Liver (tissue), 9 donors: ENCODE data around the gene SCP2. TPM values are rescaled to one million over a fixed set of nuclear protein-coding genes. Genes with fewer than 3 reads are reported as not detected.

ENCODE experiments used
- DNase-seq: peaks from one replicate; pipeline ENCODE4 v3.0.0-alpha.2; 2017; ENCODE audit warnings: low spot score
- H3K27ac ChIP-seq, 2 donors: one replicate each; pipeline ENCODE4 v1.7.0; 2013; ENCODE audit warnings: inconsistent platforms in 2 of 2, low read length in 2 of 2, control low read depth in 1 of 2, low read depth in 1 of 2, mild to moderate bottlenecking in 1 of 2
- H3K27me3 ChIP-seq, 4 donors: one replicate each; pipeline versions ENCODE4 v1.6.1 to v1.7.0; 2013; ENCODE audit warnings: low read length in 3 of 4, inconsistent platforms in 1 of 4, mild to moderate bottlenecking in 1 of 4, moderate library complexity in 1 of 4; ENCODE audit not compliant: control insufficient read depth in 4 of 4, insufficient read depth in 4 of 4
- H3K36me3 ChIP-seq, 4 donors: one replicate each; pipeline versions ENCODE4 v1.6.1 to v1.7.0; 2013; ENCODE audit warnings: low read length in 3 of 4, mild to moderate bottlenecking in 3 of 4, low read depth in 1 of 4, moderate library complexity in 1 of 4; ENCODE audit not compliant: control insufficient read depth in 4 of 4, insufficient read depth in 3 of 4
- H3K4me1 ChIP-seq, 4 donors: one replicate each; pipeline versions ENCODE4 v1.6.1 to v1.7.0; 2013; ENCODE audit warnings: low read length in 3 of 4, mild to moderate bottlenecking in 3 of 4, moderate library complexity in 1 of 4; ENCODE audit not compliant: control insufficient read depth in 4 of 4, insufficient read depth in 4 of 4
- H3K4me3 ChIP-seq, 3 donors: one replicate each; pipeline versions ENCODE4 v1.6.1 to v1.7.0; 2013; ENCODE audit warnings: low read length in 3 of 3, control low read depth in 1 of 3, low read depth in 1 of 3, mild to moderate bottlenecking in 1 of 3
- H3K9ac ChIP-seq, 2 donors: one replicate each; pipeline ENCODE4 v1.7.0; 2013; ENCODE audit warnings: low read length in 2 of 2, mild to moderate bottlenecking in 2 of 2, moderate library complexity in 2 of 2, control low read depth in 1 of 2, low read depth in 1 of 2
- H3K9me3 ChIP-seq, 4 donors: one replicate each; pipeline versions ENCODE4 v1.6.1 to v1.7.0; 2013; ENCODE audit warnings: low read length in 3 of 4; ENCODE audit not compliant: control insufficient read depth in 4 of 4
- EGR1 ChIP-seq, 2 donors: IDR thresholded peaks; 2 replicates each; pipeline ENCODE4 v1.6.1; 2016 to 2018; ENCODE audit warnings: antibody characterized with exemption in 2 of 2, low read depth in 2 of 2
- FOXA1 ChIP-seq: IDR thresholded peaks from 2 replicates; pipeline ENCODE4 v1.6.1; 2016; ENCODE audit warnings: antibody characterized with exemption
- FOXA2 ChIP-seq: IDR thresholded peaks from 2 replicates; pipeline ENCODE4 v1.6.1; 2016; ENCODE audit warnings: antibody characterized with exemption
- GABPA ChIP-seq, 2 donors: IDR thresholded peaks in 1 of 2; conservative IDR thresholded peaks in 1 of 2; 2 replicates each; pipeline ENCODE4 v1.6.1; 2016; ENCODE audit warnings: antibody characterized with exemption in 2 of 2, mild to moderate bottlenecking in 1 of 2, moderate library complexity in 1 of 2
- HNF4A ChIP-seq, 2 donors: conservative IDR thresholded peaks; 2 replicates each; pipeline ENCODE4 v1.6.1; 2016; ENCODE audit warnings: antibody characterized with exemption in 2 of 2, mild to moderate bottlenecking in 2 of 2
- HNF4G ChIP-seq: IDR thresholded peaks from 2 replicates; pipeline ENCODE4 v1.6.1; 2016; ENCODE audit warnings: antibody characterized with exemption
- JUND ChIP-seq, 2 donors: IDR thresholded peaks; 2 replicates each; pipeline ENCODE4 v1.6.1; 2016; ENCODE audit warnings: antibody characterized with exemption in 2 of 2
- NR2F2 ChIP-seq: IDR thresholded peaks from 2 replicates; pipeline ENCODE4 v1.6.1; 2016; ENCODE audit warnings: antibody characterized with exemption
- RAD21 ChIP-seq, 2 donors: IDR thresholded peaks; 2 replicates each; pipeline ENCODE4 v1.6.1; 2016; ENCODE audit warnings: antibody characterized with exemption in 2 of 2, mild to moderate bottlenecking in 2 of 2
- RXRA ChIP-seq, 2 donors: IDR thresholded peaks; 2 replicates each; pipeline ENCODE4 v1.6.1; 2017 to 2018; ENCODE audit warnings: antibody characterized with exemption in 2 of 2, mild to moderate bottlenecking in 1 of 2
- SP1 ChIP-seq: IDR thresholded peaks from 2 replicates; pipeline ENCODE4 v1.6.1; 2018; ENCODE audit warnings: antibody characterized with exemption, mild to moderate bottlenecking
- TAF1 ChIP-seq: conservative IDR thresholded peaks from 2 replicates; pipeline ENCODE4 v1.6.1; 2016; ENCODE audit warnings: antibody characterized with exemption, mild to moderate bottlenecking
- YY1 ChIP-seq: IDR thresholded peaks from 2 replicates; pipeline ENCODE4 v1.6.1; 2016; ENCODE audit warnings: antibody characterized with exemption, mild to moderate bottlenecking
- WGBS: extraction: QIAGEN DNeasy Blood & Tissue Kit; methylation state at CpG from one replicate; pipeline ENCODE4 v1.1.7; 2013; 5-methylcytosine and 5-hydroxymethylcytosine counted together
- polyA plus RNA-seq, 2 donors: library from polyadenylated mRNA; stranded (reverse) in 1 of 2; unstranded in 1 of 2; fragments of 200-250 nt in 1 of 2; fragments of >200 nt in 1 of 2; fragmentation: Nextera tagmentation in 1 of 2; extraction: Ambion mirVana in 1 of 2; gene quantifications; one replicate each; pipeline versions ENCODE4 v1.2.1 to v1.2.3, GENCODE V29; 2013 to 2015
- total RNA-seq, 2 donors: library from RNA; depleted of rRNA; stranded (reverse); fragments of >200 nt; gene quantifications; one replicate each; pipeline ENCODE4 v1.2.3, GENCODE V29; 2014
- TF ChIP-seq, protein P1 (sequence below): IDR thresholded peaks from 2 replicates; pipeline ENCODE4 v1.6.1; 2016; ENCODE audit warnings: antibody characterized with exemption
- TF ChIP-seq, protein P2 (sequence below): IDR thresholded peaks from 2 replicates; pipeline ENCODE4 v1.6.1; 2016; ENCODE audit warnings: antibody characterized with exemption, mild to moderate bottlenecking
- TF ChIP-seq, protein P3 (sequence below): IDR thresholded peaks from 2 replicates; pipeline ENCODE4 v1.6.1; 2016; ENCODE audit warnings: antibody characterized with exemption
- TF ChIP-seq, protein P4 (sequence below): fragments of 150-350 bp; IDR thresholded peaks from 2 replicates; pipeline ENCODE4 v1.5.1; 2017; ENCODE audit warnings: improper control_type of control experiment, low read depth, low read length; ENCODE audit not compliant: missing input control
- TF ChIP-seq, protein P5 (sequence below): IDR thresholded peaks from 2 replicates; pipeline ENCODE4 v1.6.1; 2016; ENCODE audit warnings: antibody characterized with exemption
- donor health status: healthy.
- donor health status: healthy.
- donor health status: healthy.
- donor health status: healthy.
- donor health status: healthy.

Gene SCP2
- total and polyA plus RNA-seq, 4 donors: 122 to 811 (median 529) TPM

DNA sequence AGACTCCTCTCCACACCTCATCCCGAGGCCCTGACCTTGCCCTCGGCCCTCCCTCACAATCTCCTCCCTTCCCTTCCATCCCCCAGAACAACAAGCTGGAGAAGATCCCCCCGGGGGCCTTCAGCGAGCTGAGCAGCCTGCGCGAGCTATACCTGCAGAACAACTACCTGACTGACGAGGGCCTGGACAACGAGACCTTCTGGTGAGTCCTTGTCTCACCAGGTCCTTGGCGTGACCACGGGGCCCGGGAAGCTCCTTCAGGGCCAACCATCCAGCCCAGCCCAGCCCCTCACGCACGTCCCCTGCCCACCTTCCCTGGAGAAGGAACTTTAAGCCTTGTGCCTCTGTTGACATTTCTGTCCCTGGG is 150.5 kb downstream of the SCP2 start:
- Histone ChIP-seq H3K36me3 (no peaks in the 10 kb centered on the region), H3K27me3 (no peaks in the 10 kb centered on the region), H3K4me1 (no peaks in the 10 kb centered on the region), H3K9me3 (no peaks in the 10 kb centered on the region), H3K9ac (no peak overlapping the region), H3K4me3 (no peak overlapping the region), H3K27ac (no peak overlapping the region)
- 94% methylated on average over 13 of the region's 13 CpGs for WGBS
- TF ChIP-seq, protein P1, sequence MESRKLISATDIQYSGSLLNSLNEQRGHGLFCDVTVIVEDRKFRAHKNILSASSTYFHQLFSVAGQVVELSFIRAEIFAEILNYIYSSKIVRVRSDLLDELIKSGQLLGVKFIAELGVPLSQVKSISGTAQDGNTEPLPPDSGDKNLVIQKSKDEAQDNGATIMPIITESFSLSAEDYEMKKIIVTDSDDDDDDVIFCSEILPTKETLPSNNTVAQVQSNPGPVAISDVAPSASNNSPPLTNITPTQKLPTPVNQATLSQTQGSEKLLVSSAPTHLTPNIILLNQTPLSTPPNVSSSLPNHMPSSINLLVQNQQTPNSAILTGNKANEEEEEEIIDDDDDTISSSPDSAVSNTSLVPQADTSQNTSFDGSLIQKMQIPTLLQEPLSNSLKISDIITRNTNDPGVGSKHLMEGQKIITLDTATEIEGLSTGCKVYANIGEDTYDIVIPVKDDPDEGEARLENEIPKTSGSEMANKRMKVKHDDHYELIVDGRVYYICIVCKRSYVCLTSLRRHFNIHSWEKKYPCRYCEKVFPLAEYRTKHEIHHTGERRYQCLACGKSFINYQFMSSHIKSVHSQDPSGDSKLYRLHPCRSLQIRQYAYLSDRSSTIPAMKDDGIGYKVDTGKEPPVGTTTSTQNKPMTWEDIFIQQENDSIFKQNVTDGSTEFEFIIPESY: no peak
- TF ChIP-seq RAD21 (IDR thresholded peaks at IDR 0.05) (no peak), RXRA (IDR thresholded peaks at IDR 0.05) (no peak), YY1 (no peak), TAF1 (no peak), FOXA2 (no peak), EGR1 (IDR thresholded peaks at IDR 0.05; ENCODE audit: low read depth in 2 of 2) (no peak), FOXA1 (no peak), HNF4G (no peak), SP1 (no peak), GABPA (IDR thresholded peaks at IDR 0.05 in 1 of 2, conservative IDR thresholded peaks at IDR 0.05 in 1 of 2) (no peak), HNF4A (conservative IDR thresholded peaks at IDR 0.05) (no peak)
- TF ChIP-seq, protein P2, sequence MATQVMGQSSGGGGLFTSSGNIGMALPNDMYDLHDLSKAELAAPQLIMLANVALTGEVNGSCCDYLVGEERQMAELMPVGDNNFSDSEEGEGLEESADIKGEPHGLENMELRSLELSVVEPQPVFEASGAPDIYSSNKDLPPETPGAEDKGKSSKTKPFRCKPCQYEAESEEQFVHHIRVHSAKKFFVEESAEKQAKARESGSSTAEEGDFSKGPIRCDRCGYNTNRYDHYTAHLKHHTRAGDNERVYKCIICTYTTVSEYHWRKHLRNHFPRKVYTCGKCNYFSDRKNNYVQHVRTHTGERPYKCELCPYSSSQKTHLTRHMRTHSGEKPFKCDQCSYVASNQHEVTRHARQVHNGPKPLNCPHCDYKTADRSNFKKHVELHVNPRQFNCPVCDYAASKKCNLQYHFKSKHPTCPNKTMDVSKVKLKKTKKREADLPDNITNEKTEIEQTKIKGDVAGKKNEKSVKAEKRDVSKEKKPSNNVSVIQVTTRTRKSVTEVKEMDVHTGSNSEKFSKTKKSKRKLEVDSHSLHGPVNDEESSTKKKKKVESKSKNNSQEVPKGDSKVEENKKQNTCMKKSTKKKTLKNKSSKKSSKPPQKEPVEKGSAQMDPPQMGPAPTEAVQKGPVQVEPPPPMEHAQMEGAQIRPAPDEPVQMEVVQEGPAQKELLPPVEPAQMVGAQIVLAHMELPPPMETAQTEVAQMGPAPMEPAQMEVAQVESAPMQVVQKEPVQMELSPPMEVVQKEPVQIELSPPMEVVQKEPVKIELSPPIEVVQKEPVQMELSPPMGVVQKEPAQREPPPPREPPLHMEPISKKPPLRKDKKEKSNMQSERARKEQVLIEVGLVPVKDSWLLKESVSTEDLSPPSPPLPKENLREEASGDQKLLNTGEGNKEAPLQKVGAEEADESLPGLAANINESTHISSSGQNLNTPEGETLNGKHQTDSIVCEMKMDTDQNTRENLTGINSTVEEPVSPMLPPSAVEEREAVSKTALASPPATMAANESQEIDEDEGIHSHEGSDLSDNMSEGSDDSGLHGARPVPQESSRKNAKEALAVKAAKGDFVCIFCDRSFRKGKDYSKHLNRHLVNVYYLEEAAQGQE: no peak
- TF ChIP-seq, protein P3, sequence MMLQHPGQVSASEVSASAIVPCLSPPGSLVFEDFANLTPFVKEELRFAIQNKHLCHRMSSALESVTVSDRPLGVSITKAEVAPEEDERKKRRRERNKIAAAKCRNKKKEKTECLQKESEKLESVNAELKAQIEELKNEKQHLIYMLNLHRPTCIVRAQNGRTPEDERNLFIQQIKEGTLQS: no peak
- no peak for DNase-seq

DNA sequence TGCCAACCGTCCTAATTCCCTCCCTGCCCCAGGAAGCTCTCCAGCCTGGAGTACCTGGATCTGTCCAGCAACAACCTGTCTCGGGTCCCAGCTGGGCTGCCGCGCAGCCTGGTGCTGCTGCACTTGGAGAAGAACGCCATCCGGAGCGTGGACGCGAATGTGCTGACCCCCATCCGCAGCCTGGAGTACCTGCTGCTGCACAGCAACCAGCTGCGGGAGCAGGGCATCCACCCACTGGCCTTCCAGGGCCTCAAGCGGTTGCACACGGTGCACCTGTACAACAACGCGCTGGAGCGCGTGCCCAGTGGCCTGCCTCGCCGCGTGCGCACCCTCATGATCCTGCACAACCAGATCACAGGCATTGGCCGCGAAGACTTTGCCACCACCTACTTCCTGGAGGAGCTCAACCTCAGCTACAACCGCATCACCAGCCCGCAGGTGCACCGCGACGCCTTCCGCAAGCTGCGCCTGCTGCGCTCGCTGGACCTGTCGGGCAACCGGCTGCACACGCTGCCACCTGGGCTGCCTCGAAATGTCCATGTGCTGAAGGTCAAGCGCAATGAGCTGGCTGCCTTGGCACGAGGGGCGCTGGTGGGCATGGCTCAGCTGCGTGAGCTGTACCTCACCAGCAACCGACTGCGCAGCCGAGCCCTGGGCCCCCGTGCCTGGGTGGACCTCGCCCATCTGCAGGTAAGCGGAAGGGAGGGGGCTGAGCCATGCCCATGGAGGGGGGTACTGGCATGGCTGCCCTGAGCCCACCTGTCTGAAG is 151.4 kb downstream of the SCP2 start:
- Histone ChIP-seq H3K4me3 (no peak overlapping the region), H3K4me1 (no peaks in the 10 kb centered on the region), H3K27ac (no peak overlapping the region), H3K36me3 (no peaks in the 10 kb centered on the region), H3K27me3 (no peaks in the 10 kb centered on the region), H3K9me3 (no peaks in the 10 kb centered on the region), H3K9ac (no peak overlapping the region)
- WGBS: 97% methylated on average over 46 of the region's 46 CpGs
- no peak for DNase-seq
- TF ChIP-seq NR2F2 (no peak), HNF4A (conservative IDR thresholded peaks at IDR 0.05) (no peak), HNF4G (no peak), RXRA (IDR thresholded peaks at IDR 0.05) (no peak), EGR1 (IDR thresholded peaks at IDR 0.05; ENCODE audit: low read depth in 2 of 2) (no peak), JUND (IDR thresholded peaks at IDR 0.05) (no peak)
- TF ChIP-seq, protein P4, sequence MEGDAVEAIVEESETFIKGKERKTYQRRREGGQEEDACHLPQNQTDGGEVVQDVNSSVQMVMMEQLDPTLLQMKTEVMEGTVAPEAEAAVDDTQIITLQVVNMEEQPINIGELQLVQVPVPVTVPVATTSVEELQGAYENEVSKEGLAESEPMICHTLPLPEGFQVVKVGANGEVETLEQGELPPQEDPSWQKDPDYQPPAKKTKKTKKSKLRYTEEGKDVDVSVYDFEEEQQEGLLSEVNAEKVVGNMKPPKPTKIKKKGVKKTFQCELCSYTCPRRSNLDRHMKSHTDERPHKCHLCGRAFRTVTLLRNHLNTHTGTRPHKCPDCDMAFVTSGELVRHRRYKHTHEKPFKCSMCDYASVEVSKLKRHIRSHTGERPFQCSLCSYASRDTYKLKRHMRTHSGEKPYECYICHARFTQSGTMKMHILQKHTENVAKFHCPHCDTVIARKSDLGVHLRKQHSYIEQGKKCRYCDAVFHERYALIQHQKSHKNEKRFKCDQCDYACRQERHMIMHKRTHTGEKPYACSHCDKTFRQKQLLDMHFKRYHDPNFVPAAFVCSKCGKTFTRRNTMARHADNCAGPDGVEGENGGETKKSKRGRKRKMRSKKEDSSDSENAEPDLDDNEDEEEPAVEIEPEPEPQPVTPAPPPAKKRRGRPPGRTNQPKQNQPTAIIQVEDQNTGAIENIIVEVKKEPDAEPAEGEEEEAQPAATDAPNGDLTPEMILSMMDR: no peak
- TF ChIP-seq, protein P5, sequence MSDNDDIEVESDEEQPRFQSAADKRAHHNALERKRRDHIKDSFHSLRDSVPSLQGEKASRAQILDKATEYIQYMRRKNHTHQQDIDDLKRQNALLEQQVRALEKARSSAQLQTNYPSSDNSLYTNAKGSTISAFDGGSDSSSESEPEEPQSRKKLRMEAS: no peak
- TF ChIP-seq, protein P3: no peak
